Endothelial cell of umbilical vein (primary cell): ENCODE results near the gene NDUFB10. TPM values are rescaled to one million over a fixed set of nuclear protein-coding genes. Genes with fewer than 3 reads are reported as not detected.
A peak's percentile ranks its signal among the peaks of the same experiment; 100 is the strongest.

Source experiments
- BruUV-seq: library from RNA; stranded (reverse); fragments of 400-500 nt; replicated peaks from 2 replicates; lab custom pipeline; 2021; lab: Mats Ljungman, UMichigan
- CTCF ChIA-PET: fragments of 300-600, 350-600 bp; sonication (Branson Sonifier 250); formaldehyde crosslinking; loops from one replicate; lab custom pipeline; 2021; ENCODE audit warnings: antibody characterized with exemption, inconsistent platforms; lab: Charles Lee
- POLR2A ChIA-PET: fragments of 300-600, 350-600 bp; sonication (Branson Sonifier 250); formaldehyde crosslinking; loops from one replicate; lab custom pipeline; 2021; ENCODE audit warnings: antibody characterized with exemption, inconsistent platforms; lab: Charles Lee
- DNase-seq: peaks from one replicate; pipeline ENCODE4 v3.0.0-alpha.2; 2011; ENCODE audit warnings: low read depth, low spot score
- FAIRE-seq: peaks from 2 replicates; lab custom pipeline; 2011; peaks lifted over from hg19 to GRCh38; lab: Jason Lieb, UNC
- H2AFZ ChIP-seq: 2 replicates; pipeline ENCODE4 v1.6.0; 2012; ENCODE audit warnings: low read depth, low read length, control low read depth, inconsistent platforms
- H3K27ac ChIP-seq: 2 replicates; pipeline ENCODE4 v1.5.1; 2011; ENCODE audit warnings: low read depth, mild to moderate bottlenecking, control low read depth, low read length, moderate library complexity; ENCODE audit not compliant: insufficient read depth
- H3K27me3 ChIP-seq, 2 experiments: 2 replicates each; pipeline versions ENCODE4 v1.6.0 to v1.6.1; 2011; ENCODE audit warnings: low read length in 2 of 2, mixed read lengths in 1 of 2; ENCODE audit not compliant: control insufficient read depth in 2 of 2, insufficient read depth in 2 of 2
- H3K36me3 ChIP-seq, 2 experiments: 2 replicates in 1 of 2; 3 replicates in 1 of 2; pipeline ENCODE4 v1.5.1; 2011; ENCODE audit warnings: low read length in 2 of 2, mild to moderate bottlenecking in 1 of 2, moderate library complexity in 1 of 2; ENCODE audit not compliant: control insufficient read depth in 2 of 2, insufficient read depth in 2 of 2; ENCODE audit errors: extremely low read depth in 1 of 2
- H3K4me1 ChIP-seq: 3 replicates; pipeline ENCODE4 v1.5.1; 2011; ENCODE audit warnings: mild to moderate bottlenecking, low read length; ENCODE audit not compliant: control insufficient read depth, insufficient read depth; ENCODE audit errors: extremely low read depth
- H3K4me2 ChIP-seq: 2 replicates; pipeline ENCODE4 v1.6.1; 2011; ENCODE audit warnings: low read length, control low read depth, mixed read lengths; ENCODE audit not compliant: insufficient read depth
- H3K4me3 ChIP-seq, 3 experiments: fragments of 200-600 bp in 1 of 3; sonication (generic), shearing (Covaris generic) in 1 of 3; replicated peaks in 1 of 3; 2 replicates each; pipeline ENCODE4 v1.5.1; 2011 to 2016; ENCODE audit warnings: control low read depth in 3 of 3, low read length in 3 of 3, mild to moderate bottlenecking in 2 of 3, inconsistent platforms in 1 of 3, low read depth in 1 of 3, moderate library complexity in 1 of 3; ENCODE audit not compliant: insufficient read depth in 1 of 3
- H3K79me2 ChIP-seq: 2 replicates; pipeline ENCODE4 v1.6.0; 2012; ENCODE audit warnings: low read length, inconsistent platforms; ENCODE audit not compliant: control insufficient read depth, insufficient read depth
- H3K9ac ChIP-seq: replicated peaks from 2 replicates; pipeline ENCODE3; 2011; ENCODE audit warnings: low read length, control low read depth; ENCODE audit not compliant: insufficient read depth; ENCODE audit errors: extremely low read depth
- H3K9me1 ChIP-seq: replicated peaks from 3 replicates; pipeline ENCODE4 v1.6.0; 2011; ENCODE audit warnings: mild to moderate bottlenecking, low read length; ENCODE audit not compliant: control insufficient read depth, insufficient read depth; ENCODE audit errors: extremely low read depth
- H3K9me3 ChIP-seq: replicated peaks from 2 replicates; pipeline ENCODE4 v1.5.1; 2012; ENCODE audit warnings: low read length, inconsistent platforms; ENCODE audit not compliant: control insufficient read depth, insufficient read depth
- H4K20me1 ChIP-seq: replicated peaks from 2 replicates; pipeline ENCODE3; 2011; ENCODE audit warnings: mild to moderate bottlenecking, low read length; ENCODE audit not compliant: control insufficient read depth, insufficient read depth; ENCODE audit errors: extremely low read depth
- CTCF ChIP-seq, 2 donors: IDR thresholded peaks; 1 replicate in 1 of 2; 2 replicates in 1 of 2; pipeline ENCODE4 v1.5.1; 2011; ENCODE audit warnings: low read length in 2 of 2, mild to moderate bottlenecking in 2 of 2, moderate library complexity in 2 of 2, control low read depth in 1 of 2, inconsistent platforms in 1 of 2, low read depth in 1 of 2; ENCODE audit not compliant: insufficient read depth in 1 of 2; ENCODE audit errors: extremely low read depth in 1 of 2
- EZH2 ChIP-seq: IDR thresholded peaks from 2 replicates; pipeline ENCODE4 v1.6.1; 2012; ENCODE audit warnings: borderline replicate concordance, low read depth, mild to moderate bottlenecking, moderate library complexity, low read length, inconsistent platforms; ENCODE audit not compliant: severe bottlenecking
- FOS ChIP-seq: IDR thresholded peaks from 2 replicates; pipeline ENCODE4 v1.6.1; 2011; ENCODE audit warnings: mild to moderate bottlenecking, low read length, moderate library complexity, borderline replicate concordance; ENCODE audit not compliant: insufficient read depth
- GATA2 ChIP-seq: IDR thresholded peaks from 2 replicates; pipeline ENCODE4 v1.7.0; 2011; ENCODE audit warnings: low read depth, mild to moderate bottlenecking, moderate library complexity, mixed read lengths, low read length; ENCODE audit not compliant: insufficient read length, insufficient read depth
- JUN ChIP-seq: IDR thresholded peaks from 2 replicates; pipeline ENCODE4 v1.6.1; 2011; ENCODE audit warnings: borderline replicate concordance, low read depth; ENCODE audit not compliant: insufficient read length, insufficient read depth
- MAX ChIP-seq: IDR thresholded peaks from 2 replicates; pipeline ENCODE4 v1.6.1; 2011; ENCODE audit not compliant: insufficient read depth, insufficient read length
- MYC ChIP-seq: IDR thresholded peaks from one replicate; pipeline ENCODE4 v1.6.1; 2011; ENCODE audit warnings: mild to moderate bottlenecking, low read depth, low read length
- POLR2A ChIP-seq: IDR thresholded peaks from 2 replicates; pipeline ENCODE4 v1.6.1; 2012; ENCODE audit warnings: low read depth, mild to moderate bottlenecking, control low read depth, low read length
- POLR2AphosphoS5 ChIP-seq: IDR thresholded peaks from 2 replicates; pipeline ENCODE4 v1.6.1; 2012; ENCODE audit warnings: low read depth, mild to moderate bottlenecking, control low read depth, low read length, moderate library complexity; ENCODE audit not compliant: insufficient read depth
- dilution Hi-C: fragments of 300-500 bp; cut with MboI; formaldehyde crosslinking; loops from one replicate; pipeline ENCODE4 v1.15.0; 2019; ENCODE audit warnings: low sequenced_read_pairs; ENCODE audit not compliant: extremely low pct_ligation_motif_present
- intact Hi-C: fragments of 100-400 bp; cut with micrococcal nuclease; formaldehyde crosslinking; loops from one replicate; pipeline ENCODE4 v1.10.0; 2022
- polyA plus RNA-seq, 4 experiments: library from polyadenylated mRNA; depleted of rRNA in 3 of 4; stranded (reverse) in 3 of 4; unstranded in 1 of 4; fragments of >200 nt; gene quantifications; 2 replicates each; pipeline versions ENCODE4 v1.2.1 to v1.2.3, GENCODE V29; 2011 to 2012; ENCODE audit warnings: missing spikeins in 1 of 4
- total RNA-seq: library from RNA; stranded (reverse); gene quantifications from 2 replicates; pipeline ENCODE4 v1.2.3, GENCODE V29; 2021

NDUFB10 gene
- total and polyA plus RNA-seq, 2 donors (not counting 3 experiments of a cell fraction or from before 2014, with no cell fraction given): 124 to 167 TPM

- CTCF ChIA-PET: interaction anchor here (0.5 to 1.2 kb wide), 2 partner anchors 171 to 174 kb away, joined by 3 read pairs; no protein-coding TSS in a partner anchor
- H3K79me2 ChIP-seq: peaks cover 39% of the 10 kb centered on the region
Measured at GRCh38 chr16:1966460-1966859, 7.1 kb downstream of the NDUFB10 start, which contains the start of gene RNF151. Gene RNF151, plus strand, starts transcription at chr16:1966856. Its CDS starts 26 bp downstream, at chr16:1966882.

More at GRCh38 chr16:1966460-1966859, 7.1 kb downstream of the NDUFB10 start, which contains the start of gene RNF151:
- Histone ChIP-seq H3K27ac (no peak within 1 kb of the TSS), H3K9me1 (no peaks in the 10 kb centered on the region), H3K4me1 (peaks cover 22% of the 10 kb centered on the region), H3K9ac (peak within 1 kb of the TSS; percentile 92), H4K20me1 (no peaks in the 10 kb centered on the region), H3K9me3 (no peaks in the 10 kb centered on the region), H3K36me3 (peaks cover 8 to 17% of the 10 kb centered on the region in 2 experiments), H2AFZ (no peak within 1 kb of the TSS), H3K4me2 (peak within 1 kb of the TSS; percentile 81), H3K27me3 (no peaks in the 10 kb centered on the region), H3K4me3 (peak within 1 kb of the TSS; percentile 58 to 89 (median 71))
- TF ChIP-seq JUN (no peak), MYC (no peak), POLR2AphosphoS5 (no peak), CTCF (IDR thresholded peaks at IDR 0.05; ENCODE audit: extremely low read depth in 1 of 2, insufficient read depth in 1 of 2, low read depth in 1 of 2, low read length in 2 of 2) (no peak), EZH2 (no peak), POLR2A (no peak), MAX (no peak), GATA2 (no peak), FOS (no peak)
- intact Hi-C loops: no loop called here
- DNase-seq: no peak
- POLR2A ChIA-PET: no interaction called here
- BruUV-seq: no TSS peak
- FAIRE-seq: no peak
- dilution Hi-C loops: no loop called here
